ENCODE results near the gene MS4A3. TPM values are rescaled to one million over a fixed set of nuclear protein-coding genes. Genes with fewer than 3 reads are reported as not detected.

MS4A3 gene
- total RNA-seq, 1 donor from 2014 or later, result not detected

DNA sequence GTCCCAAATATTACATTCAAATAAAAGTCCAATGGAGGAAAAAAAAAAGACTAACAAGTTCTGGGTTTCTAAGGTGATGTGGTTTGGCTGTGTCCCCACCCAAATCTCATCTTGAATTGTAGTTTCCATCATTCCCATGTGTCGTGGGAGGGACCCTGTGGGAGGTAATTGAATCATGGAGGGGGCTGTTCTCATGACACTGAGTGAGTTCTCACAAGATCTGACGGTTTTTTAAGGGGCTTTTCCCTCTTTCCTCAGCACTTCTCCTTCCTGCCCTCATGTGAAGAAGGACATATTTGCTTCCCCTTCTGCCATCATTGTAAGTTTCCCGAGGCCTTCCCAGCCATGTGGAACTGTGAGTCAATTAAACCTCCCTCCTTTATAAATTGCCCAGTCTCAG is 24.1 kb downstream of the MS4A3 start:
- TF ChIP-seq, protein P1, sequence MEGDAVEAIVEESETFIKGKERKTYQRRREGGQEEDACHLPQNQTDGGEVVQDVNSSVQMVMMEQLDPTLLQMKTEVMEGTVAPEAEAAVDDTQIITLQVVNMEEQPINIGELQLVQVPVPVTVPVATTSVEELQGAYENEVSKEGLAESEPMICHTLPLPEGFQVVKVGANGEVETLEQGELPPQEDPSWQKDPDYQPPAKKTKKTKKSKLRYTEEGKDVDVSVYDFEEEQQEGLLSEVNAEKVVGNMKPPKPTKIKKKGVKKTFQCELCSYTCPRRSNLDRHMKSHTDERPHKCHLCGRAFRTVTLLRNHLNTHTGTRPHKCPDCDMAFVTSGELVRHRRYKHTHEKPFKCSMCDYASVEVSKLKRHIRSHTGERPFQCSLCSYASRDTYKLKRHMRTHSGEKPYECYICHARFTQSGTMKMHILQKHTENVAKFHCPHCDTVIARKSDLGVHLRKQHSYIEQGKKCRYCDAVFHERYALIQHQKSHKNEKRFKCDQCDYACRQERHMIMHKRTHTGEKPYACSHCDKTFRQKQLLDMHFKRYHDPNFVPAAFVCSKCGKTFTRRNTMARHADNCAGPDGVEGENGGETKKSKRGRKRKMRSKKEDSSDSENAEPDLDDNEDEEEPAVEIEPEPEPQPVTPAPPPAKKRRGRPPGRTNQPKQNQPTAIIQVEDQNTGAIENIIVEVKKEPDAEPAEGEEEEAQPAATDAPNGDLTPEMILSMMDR (conservative IDR thresholded peaks at IDR 0.05), result no peak
- H3K4me3 Mint-ChIP-seq, result no peak overlapping the region

DNA sequence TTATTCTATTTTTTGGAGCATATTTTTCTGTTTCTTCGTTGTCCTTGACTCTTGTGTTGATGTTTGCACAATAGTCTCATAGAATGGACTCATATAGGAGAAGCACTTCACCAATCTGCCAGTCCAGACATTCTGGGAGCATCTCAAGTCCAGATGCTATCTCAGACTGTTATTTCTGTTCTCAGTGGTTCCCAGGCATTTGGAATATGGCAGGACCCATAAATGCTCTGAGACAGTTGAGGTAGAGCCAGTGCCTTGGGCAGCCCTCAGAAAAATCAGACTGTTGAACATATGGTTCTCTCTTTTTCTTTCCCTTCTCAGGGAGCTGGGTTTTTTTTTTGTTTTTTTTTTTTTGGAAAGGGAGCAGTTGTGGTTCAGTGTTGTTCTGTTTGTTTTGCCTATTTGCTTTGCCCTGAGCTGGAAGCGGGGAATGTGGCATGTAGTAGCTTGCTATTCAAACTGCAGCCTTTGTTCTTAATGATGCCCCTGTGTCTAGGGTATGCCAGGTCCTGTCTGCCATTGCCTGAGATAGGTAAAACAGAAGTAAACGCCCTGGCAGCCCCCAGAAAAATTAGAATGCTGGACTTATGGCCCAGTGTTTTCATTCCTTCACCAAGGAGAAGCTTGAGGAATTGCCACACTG is 28.3 kb downstream of the MS4A3 start:
- TF ChIP-seq, protein P1 (conservative IDR thresholded peaks at IDR 0.05), result no peak
- Mint-ChIP-seq H3K27me3 (no peaks in the 10 kb centered on the region), H3K27ac (no peak overlapping the region), H3K36me3 (no peaks in the 10 kb centered on the region), H3K4me3 (no peak overlapping the region), H3K9me3 (no peaks in the 10 kb centered on the region), H3K4me1 (ENCODE audit: unreplicated experiment) (no peaks in the 10 kb centered on the region)
- no peak for DNase-seq (ENCODE audit: extremely low spot score, unreplicated experiment)

More for the DNA sequence above, 24.1 kb downstream of the MS4A3 start:
- H3K36me3 Mint-ChIP-seq, result no peaks in the 10 kb centered on the region
- H3K27ac Mint-ChIP-seq, result no peak overlapping the region
- no peaks in the 10 kb centered on the region for H3K27me3 Mint-ChIP-seq
- H3K9me3 Mint-ChIP-seq, result no peaks in the 10 kb centered on the region
- no peak for DNase-seq (ENCODE audit: extremely low spot score, unreplicated experiment)
- no peaks in the 10 kb centered on the region for H3K4me1 Mint-ChIP-seq (ENCODE audit: unreplicated experiment)

DNA sequence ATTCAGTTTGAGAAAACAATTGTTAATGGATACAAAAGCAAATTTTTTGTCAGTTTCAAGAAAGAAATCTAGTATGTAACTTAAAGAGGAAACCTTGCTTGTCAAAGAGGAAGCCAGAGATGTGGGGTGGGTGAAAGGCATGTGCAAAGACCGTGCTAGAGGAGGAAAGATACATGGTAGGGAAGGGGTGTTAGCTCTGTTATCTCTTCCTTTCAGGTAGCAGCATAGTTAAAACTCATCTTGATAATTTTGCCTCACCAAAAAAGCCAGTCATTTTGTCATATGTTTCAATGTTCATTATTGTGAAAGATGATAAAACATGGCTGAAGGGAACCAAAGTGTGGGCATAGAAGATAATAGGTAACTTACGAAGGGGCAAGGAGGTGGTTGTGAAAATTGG is 29.4 kb downstream of the MS4A3 start:
- TF ChIP-seq, protein P1 (conservative IDR thresholded peaks at IDR 0.05), result no peak
- H3K4me1 Mint-ChIP-seq (ENCODE audit: unreplicated experiment), result no peaks in the 10 kb centered on the region
- H3K9me3 Mint-ChIP-seq, result no peaks in the 10 kb centered on the region
- no peaks in the 10 kb centered on the region for H3K36me3 Mint-ChIP-seq
- no peak for DNase-seq (ENCODE audit: extremely low spot score, unreplicated experiment)
- no peak overlapping the region for H3K27ac Mint-ChIP-seq
- H3K27me3 Mint-ChIP-seq, result no peaks in the 10 kb centered on the region
- H3K4me3 Mint-ChIP-seq, result no peak overlapping the region

DNA sequence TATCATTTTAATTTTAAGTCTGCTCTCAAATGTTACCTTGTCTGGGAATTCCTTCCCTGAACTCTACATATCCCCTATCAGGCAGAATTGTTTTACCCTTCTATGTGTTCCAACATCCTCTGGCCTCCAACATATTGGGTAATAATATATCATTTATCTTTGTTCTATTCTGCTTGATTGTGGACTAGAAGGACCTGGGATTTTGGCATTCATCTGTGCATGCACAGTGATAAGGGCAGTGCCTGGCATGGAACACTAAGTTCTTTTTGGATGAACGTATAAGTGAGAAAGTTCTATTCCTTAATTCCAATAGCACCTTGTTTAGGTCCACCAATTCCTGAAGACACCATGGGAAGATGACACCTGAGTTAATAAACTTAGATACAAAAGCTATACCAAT is 30.8 kb downstream of the MS4A3 start:
- H3K36me3 Mint-ChIP-seq, result no peaks in the 10 kb centered on the region
- TF ChIP-seq, protein P1 (conservative IDR thresholded peaks at IDR 0.05), result no peak
- no peaks in the 10 kb centered on the region for H3K27me3 Mint-ChIP-seq
- no peak overlapping the region for H3K4me3 Mint-ChIP-seq
- DNase-seq (ENCODE audit: extremely low spot score, unreplicated experiment), result no peak
- H3K4me1 Mint-ChIP-seq (ENCODE audit: unreplicated experiment), result no peaks in the 10 kb centered on the region
- H3K9me3 Mint-ChIP-seq, result no peaks in the 10 kb centered on the region
- H3K27ac Mint-ChIP-seq, result no peak overlapping the region

DNA sequence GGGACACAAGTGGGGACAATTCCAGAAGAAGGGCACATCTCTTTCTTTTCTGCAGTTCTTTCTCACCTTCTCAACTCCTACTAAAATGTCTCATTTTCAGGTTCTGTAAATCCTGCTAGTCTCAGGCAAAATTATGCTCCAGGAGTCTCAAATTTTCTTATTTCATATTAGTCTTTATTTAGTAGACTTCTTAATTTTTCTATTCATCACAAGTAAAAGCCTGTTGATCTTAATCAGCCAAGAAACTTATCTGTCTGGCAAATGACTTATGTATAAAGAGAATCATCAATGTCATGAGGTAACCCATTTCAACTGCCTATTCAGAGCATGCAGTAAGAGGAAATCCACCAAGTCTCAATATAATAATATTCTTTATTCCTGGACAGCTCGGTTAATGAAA is 31.9 kb downstream of the MS4A3 start, which contains the start of gene MS4A2:
Gene MS4A2 (plus strand): TSS at position 301 of the 400 bp plus-strand sequence. CDS start 102 bp downstream, outside the sequence.
- Mint-ChIP-seq H3K9me3 (no peaks in the 10 kb centered on the region), H3K27me3 (no peaks in the 10 kb centered on the region), H3K36me3 (no peaks in the 10 kb centered on the region), H3K4me1 (ENCODE audit: unreplicated experiment) (no peaks in the 10 kb centered on the region), H3K4me3 (no peak within 1 kb of the TSS), H3K27ac (no peak within 1 kb of the TSS)
- no peak for DNase-seq (ENCODE audit: extremely low spot score, unreplicated experiment)
- TF ChIP-seq, protein P1 (conservative IDR thresholded peaks at IDR 0.05), result no peak

Data from type B pancreatic cell (in vitro differentiated cells).